ENCODE measurements around the gene PLB1.
A peak's percentile ranks its signal among the peaks of the same experiment; 100 is the strongest.
"Not testable (repeated sequence)": the region's sequence is repeated elsewhere in the genome, so short reads cannot be mapped to it uniquely, and the experiment has no call there.

Gene PLB1

GRCh38 chr2:28662044-28662443, 166.2 kb downstream of the PLB1 start:
- no peak overlapping the region for H3K4me3 ChIP-seq (ENCODE audit: control insufficient read depth, low read depth, low read length)
- TF ChIP-seq CTCF (conservative IDR thresholded peaks at IDR 0.05; ENCODE audit: control insufficient read depth, insufficient read depth, low read depth, low read length): no peak
- no peak for DNase-seq (ENCODE audit: low read depth)

DNA sequence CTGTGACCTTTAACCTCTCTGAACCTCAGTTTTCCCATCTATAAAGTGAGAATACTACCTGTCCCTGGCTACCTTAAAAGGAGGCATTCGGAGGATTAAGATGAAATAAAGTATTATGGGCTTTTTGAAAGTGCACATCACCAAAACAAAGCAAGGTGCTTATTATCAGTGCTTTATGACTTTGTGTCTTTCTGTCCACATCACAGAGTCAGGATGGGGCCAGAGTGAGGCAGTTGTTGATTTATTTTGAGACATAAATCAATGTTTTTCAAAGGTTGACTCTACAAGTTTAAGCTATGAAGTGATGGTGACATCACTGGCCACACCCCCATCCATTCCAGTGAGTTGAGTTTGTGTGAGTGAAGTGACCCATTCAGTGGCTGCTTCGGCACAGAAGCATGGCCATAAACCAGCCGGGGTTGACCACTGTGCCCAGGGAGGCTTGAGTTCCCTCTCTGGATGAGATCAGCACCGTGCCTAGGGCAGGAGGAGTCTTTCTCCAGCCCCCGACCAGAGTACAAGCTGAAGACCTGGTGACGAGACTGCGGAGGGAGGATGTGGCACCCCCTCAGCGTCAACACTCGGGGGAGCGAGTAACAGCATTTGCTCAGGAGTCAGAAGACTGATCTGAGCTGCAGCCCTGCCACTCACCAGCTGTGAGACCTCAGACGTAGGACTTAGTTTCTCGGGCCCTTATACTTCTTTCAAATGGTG, 166.8 kb downstream of the PLB1 start:
- peak; percentile 62 for DNase-seq (ENCODE audit: low read depth)
- no peak overlapping the region for H3K4me3 ChIP-seq (ENCODE audit: control insufficient read depth, low read depth, low read length)
- TF ChIP-seq CTCF (conservative IDR thresholded peaks at IDR 0.05; ENCODE audit: control insufficient read depth, insufficient read depth, low read depth, low read length): no peak

DNA sequence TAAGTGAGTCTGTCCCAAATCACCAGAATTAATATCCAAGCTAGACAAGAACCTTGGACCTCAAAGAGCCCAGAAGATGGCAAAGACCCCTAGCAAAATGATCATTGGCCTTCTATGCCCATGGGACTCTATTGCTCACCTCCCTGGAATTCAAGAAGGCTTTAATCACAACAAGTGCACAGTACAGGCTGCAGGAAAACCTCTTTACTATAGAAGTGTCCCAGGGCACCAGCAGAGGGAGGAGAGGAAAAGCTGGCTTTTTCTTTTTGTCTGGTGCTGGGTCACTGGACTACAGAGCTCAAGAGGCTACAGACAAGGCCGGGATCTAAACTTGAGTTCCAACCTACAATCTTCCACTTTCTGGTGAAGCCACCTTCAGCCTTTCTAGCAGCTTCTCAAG, 167.5 kb downstream of the PLB1 start:
- H3K4me3 ChIP-seq (ENCODE audit: control insufficient read depth, low read depth, low read length): no peak overlapping the region
- peak; percentile 65 for DNase-seq (ENCODE audit: low read depth)
- peak; percentile 38 for TF ChIP-seq CTCF (conservative IDR thresholded peaks at IDR 0.05; ENCODE audit: control insufficient read depth, insufficient read depth, low read depth, low read length)

DNA sequence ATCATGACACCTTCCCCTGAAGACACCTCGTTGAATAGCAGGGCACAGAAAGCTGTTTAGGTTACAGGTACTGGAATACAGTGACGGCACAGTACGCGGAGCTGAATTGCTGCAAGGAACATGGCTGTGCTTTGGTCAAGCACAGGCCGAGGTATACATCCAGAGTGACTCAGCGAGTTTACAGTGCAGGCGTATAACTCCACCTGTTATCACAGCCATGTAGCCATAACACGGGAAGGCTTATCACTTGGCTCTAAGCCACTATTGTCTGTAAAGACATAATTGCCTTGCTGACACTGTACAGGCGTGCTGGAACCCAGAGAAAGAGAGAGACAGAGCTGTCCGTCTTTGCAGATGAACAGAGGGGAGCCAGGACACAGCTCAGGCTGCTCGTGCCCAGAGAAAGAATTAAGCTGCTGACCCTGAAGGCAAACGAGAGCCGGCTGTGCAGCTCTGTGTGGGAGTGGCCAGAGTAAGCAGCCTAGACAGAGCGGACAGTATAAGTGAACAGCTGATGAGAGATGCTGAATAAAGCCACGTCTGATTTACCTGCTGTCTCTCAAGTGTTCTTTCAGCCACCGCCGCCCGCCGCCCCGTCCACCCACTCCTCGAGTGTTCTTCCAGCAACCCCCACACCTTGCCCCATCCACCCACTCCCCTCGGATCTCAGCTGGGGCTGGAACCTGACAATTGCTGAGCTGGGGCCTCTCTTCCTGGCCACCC, 168.4 kb downstream of the PLB1 start:
- no peak overlapping the region for H3K4me3 ChIP-seq (ENCODE audit: control insufficient read depth, low read depth, low read length)
- TF ChIP-seq CTCF (conservative IDR thresholded peaks at IDR 0.05; ENCODE audit: control insufficient read depth, insufficient read depth, low read depth, low read length): no peak
- peak; percentile 33 for DNase-seq (ENCODE audit: low read depth)

GRCh38 chr2:28665041-28665704, 169.3 kb downstream of the PLB1 start:
- H3K4me3 ChIP-seq (ENCODE audit: control insufficient read depth, low read depth, low read length): no peak overlapping the region
- DNase-seq (ENCODE audit: low read depth): peak; percentile 91
- TF ChIP-seq CTCF (conservative IDR thresholded peaks at IDR 0.05; ENCODE audit: control insufficient read depth, insufficient read depth, low read depth, low read length): no peak

GRCh38 chr2:28665811-28666377, 170.0 kb downstream of the PLB1 start:
- not testable (repeated sequence) for DNase-seq (ENCODE audit: low read depth); H3K4me3 ChIP-seq (ENCODE audit: control insufficient read depth, low read depth, low read length)
